ENCODE measurements around the gene ADARB1. TPM values are rescaled to one million over a fixed set of nuclear protein-coding genes. Genes with fewer than 3 reads are reported as not detected.
A peak's percentile ranks its signal among the peaks of the same experiment; 100 is the strongest.

The ADARB1 gene
- total RNA-seq, 1 donor from 2014 or later: 13.7 TPM

- DNase-seq (ENCODE audit: low spot score): peak; percentile 38
- intact Hi-C loops (cut with DNase I): no loop called here
Measured at GRCh38 chr21:45053561-45054226, 20.7 kb upstream of the ADARB1 start.

DNA sequence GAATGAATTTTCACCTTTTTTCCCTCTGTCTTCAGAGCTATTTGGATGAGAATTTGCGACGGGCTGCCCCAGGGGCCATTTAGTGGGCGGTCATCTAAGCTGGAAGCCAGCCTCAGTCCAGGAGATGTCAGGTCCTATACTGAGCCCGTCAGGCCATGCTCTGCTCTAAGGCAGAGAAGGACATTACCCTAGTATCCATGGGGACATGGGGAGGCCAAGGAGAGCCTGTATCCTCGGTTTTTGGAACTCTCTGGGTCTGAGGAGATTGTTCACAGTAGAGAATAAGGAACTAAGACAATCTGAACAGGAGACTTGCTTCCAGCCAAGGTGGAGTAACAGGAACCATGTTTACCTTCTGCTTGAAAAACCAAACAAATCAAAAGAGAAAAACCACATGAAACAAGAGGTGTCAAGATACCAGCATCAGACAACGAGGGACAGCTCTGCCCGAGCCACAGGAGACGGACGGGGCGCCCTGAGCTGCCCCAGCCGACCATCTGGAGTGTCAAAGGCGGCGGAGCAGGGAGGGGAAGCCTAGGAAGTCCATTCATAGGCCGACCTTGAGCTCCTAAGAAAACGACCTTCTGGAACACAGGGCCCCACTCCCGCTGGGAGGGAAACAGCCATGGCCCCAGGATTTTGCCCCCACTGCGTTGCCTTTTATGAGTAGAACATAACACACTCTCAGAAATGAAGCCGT, 20.0 kb upstream of the ADARB1 start:
- intact Hi-C loops (cut with DNase I): no loop called here
- no peak for DNase-seq (ENCODE audit: low spot score)

DNA sequence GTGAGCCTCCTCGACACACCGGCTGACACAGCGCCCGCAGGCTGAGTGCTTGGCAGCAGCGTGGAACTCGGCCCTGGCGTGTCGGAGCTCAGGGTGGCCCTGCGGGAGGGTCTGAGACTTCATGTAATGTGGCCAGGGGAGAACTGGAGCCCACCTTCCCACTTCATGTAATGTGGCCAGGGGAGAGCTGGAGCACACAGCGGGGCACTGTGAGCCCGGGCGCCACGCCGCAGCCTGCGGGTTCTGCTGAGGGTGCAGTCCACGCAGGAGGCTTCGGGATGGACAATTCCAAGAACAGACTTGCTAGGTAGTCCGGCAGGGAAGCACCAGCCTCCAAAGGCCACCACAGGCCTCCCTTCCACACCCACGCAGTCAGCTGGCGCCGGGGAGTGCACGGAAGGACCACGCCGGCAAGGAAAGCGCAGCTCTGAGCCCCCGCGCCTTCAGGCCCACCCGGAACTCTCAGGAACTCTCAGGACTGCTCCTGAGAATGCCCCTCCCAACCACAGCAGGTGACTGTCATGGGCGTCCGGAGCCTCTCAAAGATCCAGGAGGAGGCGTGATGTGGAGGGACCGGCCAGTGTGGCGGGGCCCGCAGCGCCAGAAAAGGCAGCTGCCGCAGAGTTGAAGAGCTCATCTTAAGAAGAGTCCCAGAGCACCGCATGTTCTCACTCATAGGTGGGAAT, 19.3 kb upstream of the ADARB1 start:
- DNase-seq (ENCODE audit: low spot score): no peak
- intact Hi-C loops (cut with DNase I): no loop called here

GRCh38 chr21:45055861-45056260, 18.5 kb upstream of the ADARB1 start:
- no peak for DNase-seq (ENCODE audit: low spot score)
- intact Hi-C loops (cut with DNase I): loop anchor here (2.0 kb wide), 1 partner anchor 37 kb away; no protein-coding TSS in a partner anchor

DNA sequence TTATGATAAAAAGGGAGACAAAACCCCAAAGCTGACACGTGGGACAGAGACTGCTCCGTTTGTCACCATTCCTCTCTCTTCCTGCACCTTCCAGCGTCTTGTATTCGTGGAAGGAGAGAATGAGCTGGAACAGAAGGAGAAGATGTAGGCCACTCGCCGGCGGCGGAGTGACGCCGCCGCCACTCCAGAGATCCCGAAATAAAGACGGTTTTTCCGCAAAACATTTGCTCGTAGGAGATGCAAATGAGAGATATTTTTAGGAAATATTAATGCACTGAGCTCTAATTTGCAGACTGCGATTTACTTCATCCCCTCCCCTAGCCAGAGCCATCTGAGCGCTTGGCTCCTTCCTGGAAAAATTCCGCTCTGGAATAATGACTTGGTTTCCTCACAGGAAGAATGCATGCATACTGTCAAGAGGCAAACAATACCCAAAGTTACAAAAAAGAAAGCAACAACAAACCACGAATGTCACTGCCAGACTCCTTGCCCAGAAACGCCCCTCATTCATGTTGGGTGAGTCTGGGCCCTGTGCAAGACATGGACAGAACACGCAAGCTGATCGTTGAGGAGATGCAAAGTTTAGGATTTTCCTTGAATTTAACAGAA, 18.0 kb upstream of the ADARB1 start:
- no peak for DNase-seq (ENCODE audit: low spot score)
- intact Hi-C loops (cut with DNase I): loop anchor here (2.0 kb wide), 1 partner anchor 36 kb away; no protein-coding TSS in a partner anchor

- intact Hi-C loops (cut with DNase I): loop anchor here (2.0 kb wide), 1 partner anchor 36 kb away; no protein-coding TSS in a partner anchor
- no peak for DNase-seq (ENCODE audit: low spot score)
Measured at GRCh38 chr21:45056917-45057560, 17.3 kb upstream of the ADARB1 start.

DNA sequence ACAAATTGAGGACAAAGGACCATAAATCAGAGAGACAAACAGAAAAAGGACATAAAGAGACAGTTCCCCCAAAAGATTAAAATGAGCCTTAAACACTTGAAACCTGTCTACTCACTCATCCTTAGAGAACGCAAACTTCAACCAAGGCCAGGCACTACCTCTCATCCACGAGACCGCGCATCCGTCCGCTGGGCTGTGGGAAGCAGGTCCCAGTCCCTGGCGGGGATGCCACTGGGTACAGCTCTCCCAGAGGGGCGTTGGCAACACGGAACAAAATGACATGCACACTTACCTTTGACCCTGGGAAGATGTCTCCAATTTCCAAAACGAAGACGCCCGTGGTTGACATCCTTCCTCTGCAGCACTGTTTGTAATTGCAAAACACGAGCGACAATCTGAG, 16.5 kb upstream of the ADARB1 start:
- DNase-seq (ENCODE audit: low spot score): no peak
- intact Hi-C loops (cut with DNase I): loop anchor here (2.0 kb wide), 1 partner anchor 35 kb away; no protein-coding TSS in a partner anchor

DNA sequence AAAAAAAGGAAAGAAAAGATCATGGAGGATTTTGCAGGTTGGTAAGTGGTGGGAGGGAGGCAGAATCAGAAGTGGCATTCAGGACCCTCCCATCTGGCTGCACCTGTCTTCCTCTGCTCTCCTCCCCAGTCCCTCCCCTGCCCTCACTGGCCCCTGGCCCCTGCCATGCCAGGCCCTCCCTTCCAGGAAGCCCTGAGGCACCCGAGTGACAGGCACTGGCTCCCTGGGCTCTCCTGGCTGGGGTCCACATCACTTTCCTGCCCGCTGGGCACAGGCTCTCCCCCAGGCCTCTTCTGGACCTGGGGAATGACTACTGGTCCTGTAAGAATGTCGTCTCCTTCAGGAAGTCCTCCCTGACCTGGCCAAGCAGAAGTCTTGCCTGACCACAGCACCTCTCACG, 15.3 kb upstream of the ADARB1 start:
- DNase-seq (ENCODE audit: low spot score): no peak
- intact Hi-C loops (cut with DNase I): no loop called here

DNA sequence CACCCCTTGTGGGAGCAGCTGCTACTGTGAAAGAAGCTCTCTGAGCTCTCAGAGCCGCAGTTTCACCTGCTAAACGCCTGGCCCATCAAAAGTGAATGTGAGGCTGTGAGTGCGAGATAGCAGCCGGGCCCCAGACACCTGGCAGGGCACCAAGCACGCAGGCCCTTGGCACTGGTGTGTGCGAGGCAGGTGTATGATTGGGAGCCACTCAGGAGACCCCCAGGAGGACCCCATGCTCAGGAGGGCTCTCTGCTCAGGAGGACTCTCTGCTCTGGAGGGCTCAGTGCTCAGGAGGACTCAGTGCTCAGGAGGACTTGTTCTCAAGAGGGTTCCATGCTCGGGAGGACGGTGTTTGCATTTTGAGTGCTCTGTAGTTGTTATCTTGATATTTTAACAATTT, 14.3 kb upstream of the ADARB1 start:
- no peak for DNase-seq (ENCODE audit: low spot score)
- intact Hi-C loops (cut with DNase I): no loop called here

GRCh38 chr21:45060675-45061311, 13.6 kb upstream of the ADARB1 start:
- DNase-seq (ENCODE audit: low spot score): no peak
- intact Hi-C loops (cut with DNase I): no loop called here

DNA sequence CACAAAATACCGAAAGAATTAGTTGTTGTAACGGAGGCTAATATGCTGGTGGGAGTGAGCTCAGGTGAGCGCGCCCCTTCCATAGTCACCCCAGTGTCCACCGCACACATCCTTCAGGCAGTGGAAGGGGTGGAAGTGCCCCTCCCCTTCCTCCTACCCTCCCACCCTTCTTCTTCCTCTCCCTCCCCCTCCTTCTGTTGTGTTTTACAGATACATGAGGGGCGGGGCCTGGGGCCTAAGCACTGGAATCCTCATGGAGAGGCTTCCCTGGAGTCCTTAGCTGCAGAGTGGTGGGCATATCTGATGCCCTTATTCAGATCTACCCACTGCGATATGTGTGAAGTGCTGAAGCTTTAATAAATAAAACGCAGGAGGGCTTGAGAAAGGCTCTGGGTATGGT, 10.3 kb upstream of the ADARB1 start:
- intact Hi-C loops (cut with DNase I): no loop called here
- DNase-seq (ENCODE audit: low spot score): no peak

GRCh38 chr21:45064618-45065399, 9.6 kb upstream of the ADARB1 start:
- intact Hi-C loops (cut with DNase I): no loop called here
- DNase-seq (ENCODE audit: low spot score): no peak

- intact Hi-C loops (cut with DNase I): no loop called here
Measured at GRCh38 chr21:45067462-45068285, 6.7 kb upstream of the ADARB1 start.

GRCh38 chr21:45069085-45069484, 5.3 kb upstream of the ADARB1 start:
- intact Hi-C loops (cut with DNase I): no loop called here
- no peak for DNase-seq (ENCODE audit: low spot score)

More at GRCh38 chr21:45067462-45068285, 6.7 kb upstream of the ADARB1 start:
- DNase-seq (ENCODE audit: low spot score): no peak

DNA sequence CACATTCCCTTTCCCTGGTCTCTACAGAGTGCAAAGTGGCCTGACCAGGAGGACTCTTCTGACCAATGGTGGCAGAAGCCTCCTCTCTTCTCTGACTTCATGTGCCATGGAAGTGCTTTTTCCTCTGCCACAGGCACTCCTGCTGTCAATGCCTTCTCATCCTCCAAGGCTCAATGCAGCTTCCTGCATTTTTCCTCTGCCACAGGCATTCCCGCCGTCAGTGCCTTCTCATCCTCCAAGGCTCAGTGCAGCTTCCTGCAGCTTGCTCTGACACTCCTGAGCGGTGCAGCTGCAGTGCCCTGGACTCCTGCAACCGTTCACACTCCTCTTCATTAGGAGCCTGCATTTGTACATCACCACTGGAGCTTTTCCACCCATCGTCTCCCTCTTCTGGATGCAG, 4.7 kb upstream of the ADARB1 start:
- intact Hi-C loops (cut with DNase I): no loop called here
- DNase-seq (ENCODE audit: low spot score): no peak

- intact Hi-C loops (cut with DNase I): no loop called here
- DNase-seq (ENCODE audit: low spot score): no peak
Measured at GRCh38 chr21:45071078-45071873, 3.1 kb upstream of the ADARB1 start.
